ENCODE data around the gene FITM1. TPM values are rescaled to one million over a fixed set of nuclear protein-coding genes. Genes with fewer than 3 reads are reported as not detected.

FITM1 gene
- total and polyA plus RNA-seq, 2 donors (not counting 1 experiment from before 2014, with no cell fraction given): not detected

DNA sequence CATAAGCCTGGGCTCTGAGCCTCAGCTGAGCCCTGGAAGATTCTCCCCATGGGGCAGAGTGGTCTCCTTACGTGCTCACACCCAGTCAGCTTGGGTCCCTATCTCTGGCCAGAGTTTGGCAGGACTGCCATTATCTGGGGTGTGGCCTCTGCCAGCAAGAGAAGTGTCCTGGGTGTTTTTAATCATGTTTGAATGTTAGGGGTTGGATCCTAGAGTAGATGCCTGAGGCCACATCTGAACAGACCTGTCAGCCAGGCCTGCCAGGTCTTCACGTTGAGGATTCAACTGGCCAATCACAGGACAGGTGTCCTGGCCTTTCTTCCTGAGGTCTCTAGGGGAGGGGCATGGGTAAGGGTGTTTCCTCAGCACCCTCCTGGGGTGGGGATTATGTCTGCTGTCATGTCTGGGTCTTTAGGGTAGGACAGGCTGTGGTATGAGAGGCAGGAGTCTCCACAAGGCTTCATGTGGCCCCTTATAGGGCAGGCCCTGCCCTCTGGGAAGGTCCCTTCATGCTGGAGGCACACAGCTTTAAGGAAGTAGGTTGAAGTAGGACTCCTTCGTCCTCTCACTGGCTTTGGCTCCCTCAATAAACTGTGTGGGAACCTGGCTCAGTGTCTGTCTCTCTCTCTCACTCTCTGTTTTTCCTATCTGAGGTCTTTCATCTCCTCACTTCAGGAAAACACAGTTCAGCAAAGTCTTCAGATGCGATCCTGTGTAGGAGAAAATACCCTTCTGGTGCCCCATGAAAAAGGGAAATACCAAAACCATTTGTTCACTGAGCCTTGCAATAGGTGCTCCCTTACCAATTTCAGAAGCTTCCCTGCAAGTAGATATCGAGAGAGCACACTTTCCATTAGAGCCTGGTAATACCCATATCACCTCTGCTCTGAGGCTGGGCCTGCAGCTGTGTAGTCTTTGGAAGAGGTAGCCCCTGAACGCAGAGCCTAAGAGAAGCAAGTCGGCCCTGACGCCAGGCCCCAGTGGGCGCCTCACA lies 6.7 kb upstream of the FITM1 start:
- Histone ChIP-seq H3K4me2 (ENCODE audit: extremely low read depth, insufficient read depth, low read length) (no peak overlapping the region), H3K9ac (ENCODE audit: insufficient read depth, low read length) (no peak overlapping the region), H3K9me3 (ENCODE audit: control insufficient read depth, insufficient read depth, low read depth, low read length) (no peaks in the 10 kb centered on the region), H3K79me2 (ENCODE audit: control insufficient read depth, insufficient read depth, low read length) (no peaks in the 10 kb centered on the region), H3K4me3 (replicated peaks in 1 of 4; ENCODE audit: control extremely low read depth in 1 of 4, insufficient read depth in 1 of 4, low read depth in 3 of 4, low read length in 4 of 4) (no peak overlapping the region), H4K20me1 (ENCODE audit: control insufficient read depth, extremely low read depth, insufficient read depth, low read length) (no peaks in the 10 kb centered on the region), H2AFZ (ENCODE audit: low read length) (no peak overlapping the region), H3K27ac (ENCODE audit: insufficient read depth, low read length) (no peak overlapping the region), H3K27me3 (ENCODE audit: control insufficient read depth, insufficient read depth, low read length) (no peaks in the 10 kb centered on the region), H3K36me3 (ENCODE audit: control insufficient read depth, insufficient read depth, low read length) (peaks cover 3% of the 10 kb centered on the region), H3K4me1 (ENCODE audit: control insufficient read depth, extremely low read depth, insufficient read depth, low read length) (no peaks in the 10 kb centered on the region)
- DNase-seq (ENCODE audit: low read depth in 2 of 2): no peak
- no peak for TF ChIP-seq CTCF (conservative IDR thresholded peaks at IDR 0.05 in 1 of 2, IDR thresholded peaks at IDR 0.05 in 1 of 2; ENCODE audit: low read depth in 1 of 2, low read length in 2 of 2)
- no peak for TF ChIP-seq EZH2 (IDR thresholded peaks at IDR 0.05; ENCODE audit: low read length, missing control alignments)

DNA sequence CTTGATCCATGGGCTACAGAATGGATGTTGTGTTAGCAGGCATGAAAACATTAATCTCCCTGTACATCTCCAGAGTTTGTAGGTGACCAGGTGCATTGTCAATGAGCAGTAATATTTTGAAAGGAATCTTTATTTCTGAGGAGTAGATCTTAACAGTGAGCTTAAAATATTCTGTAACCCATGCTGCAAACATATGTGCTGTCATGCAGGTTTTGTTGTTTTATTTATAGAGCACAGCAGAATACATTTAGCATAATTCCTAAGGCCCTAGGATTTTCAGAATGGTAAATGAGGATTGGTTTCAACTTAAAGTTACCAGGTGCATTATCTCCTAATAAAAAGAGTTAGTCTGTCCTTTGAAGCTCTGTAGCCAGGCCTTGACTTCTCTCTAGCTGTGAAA lies 3.5 kb upstream of the FITM1 start:
- Histone ChIP-seq H3K4me2 (ENCODE audit: extremely low read depth, insufficient read depth, low read length) (no peak overlapping the region), H3K4me1 (ENCODE audit: control insufficient read depth, extremely low read depth, insufficient read depth, low read length) (no peaks in the 10 kb centered on the region), H4K20me1 (ENCODE audit: control insufficient read depth, extremely low read depth, insufficient read depth, low read length) (no peaks in the 10 kb centered on the region), H3K9ac (ENCODE audit: insufficient read depth, low read length) (no peak overlapping the region), H2AFZ (ENCODE audit: low read length) (no peak overlapping the region), H3K27me3 (ENCODE audit: control insufficient read depth, insufficient read depth, low read length) (no peaks in the 10 kb centered on the region), H3K79me2 (ENCODE audit: control insufficient read depth, insufficient read depth, low read length) (no peaks in the 10 kb centered on the region), H3K36me3 (ENCODE audit: control insufficient read depth, insufficient read depth, low read length) (peaks cover 3% of the 10 kb centered on the region), H3K9me3 (ENCODE audit: control insufficient read depth, insufficient read depth, low read depth, low read length) (no peaks in the 10 kb centered on the region), H3K4me3 (replicated peaks in 1 of 4; ENCODE audit: control extremely low read depth in 1 of 4, insufficient read depth in 1 of 4, low read depth in 3 of 4, low read length in 4 of 4) (no peak overlapping the region), H3K27ac (ENCODE audit: insufficient read depth, low read length) (no peak overlapping the region)
- TF ChIP-seq EZH2 (IDR thresholded peaks at IDR 0.05; ENCODE audit: low read length, missing control alignments) (no peak), CTCF (conservative IDR thresholded peaks at IDR 0.05 in 1 of 2, IDR thresholded peaks at IDR 0.05 in 1 of 2; ENCODE audit: low read depth in 1 of 2, low read length in 2 of 2) (no peak)
- no peak for DNase-seq (ENCODE audit: low read depth in 2 of 2)

DNA sequence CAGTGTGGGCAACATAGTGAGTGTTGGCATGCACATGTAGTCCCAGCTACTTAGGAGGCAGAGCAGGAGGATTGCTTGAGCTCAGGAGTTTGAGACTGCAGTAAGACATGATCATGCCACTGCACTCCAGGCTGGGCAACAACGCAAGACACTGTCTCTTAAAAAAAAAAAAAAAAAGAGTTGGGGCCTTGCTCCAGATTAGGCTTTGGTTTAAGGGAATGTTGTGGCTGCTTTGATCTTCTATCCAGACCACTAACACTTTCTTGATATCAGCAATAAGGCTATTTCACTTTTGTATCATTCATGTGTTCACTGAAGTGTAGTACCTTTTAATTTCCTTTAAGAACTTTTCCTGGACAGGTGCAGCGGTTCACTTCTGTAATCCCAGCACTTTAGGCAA lies 2.8 kb upstream of the FITM1 start:
- Histone ChIP-seq H2AFZ (ENCODE audit: low read length) (no peak overlapping the region), H3K79me2 (ENCODE audit: control insufficient read depth, insufficient read depth, low read length) (no peaks in the 10 kb centered on the region), H3K36me3 (ENCODE audit: control insufficient read depth, insufficient read depth, low read length) (peaks cover 3% of the 10 kb centered on the region), H3K4me3 (replicated peaks in 1 of 4; ENCODE audit: control extremely low read depth in 1 of 4, insufficient read depth in 1 of 4, low read depth in 3 of 4, low read length in 4 of 4) (no peak overlapping the region), H3K9me3 (ENCODE audit: control insufficient read depth, insufficient read depth, low read depth, low read length) (no peaks in the 10 kb centered on the region), H3K4me1 (ENCODE audit: control insufficient read depth, extremely low read depth, insufficient read depth, low read length) (no peaks in the 10 kb centered on the region), H3K4me2 (ENCODE audit: extremely low read depth, insufficient read depth, low read length) (no peak overlapping the region), H3K9ac (ENCODE audit: insufficient read depth, low read length) (no peak overlapping the region), H4K20me1 (ENCODE audit: control insufficient read depth, extremely low read depth, insufficient read depth, low read length) (no peaks in the 10 kb centered on the region), H3K27ac (ENCODE audit: insufficient read depth, low read length) (no peak overlapping the region), H3K27me3 (ENCODE audit: control insufficient read depth, insufficient read depth, low read length) (no peaks in the 10 kb centered on the region)
- no peak for DNase-seq (ENCODE audit: low read depth in 2 of 2)
- TF ChIP-seq EZH2 (IDR thresholded peaks at IDR 0.05; ENCODE audit: low read length, missing control alignments) (no peak), CTCF (conservative IDR thresholded peaks at IDR 0.05 in 1 of 2, IDR thresholded peaks at IDR 0.05 in 1 of 2; ENCODE audit: low read depth in 1 of 2, low read length in 2 of 2) (no peak)

Measured in fibroblast of lung (primary cell).